ENCODE results near the gene EEIG1.

Gene EEIG1

DNA sequence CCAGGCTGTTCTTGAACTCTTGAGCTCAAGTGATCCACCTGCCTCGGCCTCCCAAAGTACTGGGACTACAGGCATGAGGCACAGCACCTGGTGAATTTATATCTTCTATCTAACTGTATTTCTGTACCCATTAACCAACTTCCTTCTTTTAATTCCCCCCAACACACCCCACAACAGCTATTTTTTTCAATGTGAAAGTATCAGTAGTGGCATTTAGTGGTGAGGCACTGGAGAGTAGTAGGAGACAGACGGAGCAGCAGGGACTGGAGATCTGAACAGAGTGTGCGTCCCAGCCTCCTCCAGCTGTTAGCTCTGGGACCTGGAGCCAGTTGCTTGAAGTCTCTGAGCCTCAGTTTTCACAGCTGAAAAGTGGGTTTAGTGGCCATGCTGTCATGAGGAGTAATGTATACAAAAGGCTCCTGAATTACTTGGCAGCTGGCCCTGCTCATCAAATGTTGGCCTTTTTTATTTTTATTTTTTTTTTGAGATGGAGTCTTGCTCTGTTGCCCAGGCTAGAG lies 11.0 kb upstream of the EEIG1 start:
- Histone ChIP-seq H3K4me1 (ENCODE audit: low read length) (no peaks in the 10 kb centered on the region), H2AFZ (ENCODE audit: low read length) (no peak overlapping the region)

DNA sequence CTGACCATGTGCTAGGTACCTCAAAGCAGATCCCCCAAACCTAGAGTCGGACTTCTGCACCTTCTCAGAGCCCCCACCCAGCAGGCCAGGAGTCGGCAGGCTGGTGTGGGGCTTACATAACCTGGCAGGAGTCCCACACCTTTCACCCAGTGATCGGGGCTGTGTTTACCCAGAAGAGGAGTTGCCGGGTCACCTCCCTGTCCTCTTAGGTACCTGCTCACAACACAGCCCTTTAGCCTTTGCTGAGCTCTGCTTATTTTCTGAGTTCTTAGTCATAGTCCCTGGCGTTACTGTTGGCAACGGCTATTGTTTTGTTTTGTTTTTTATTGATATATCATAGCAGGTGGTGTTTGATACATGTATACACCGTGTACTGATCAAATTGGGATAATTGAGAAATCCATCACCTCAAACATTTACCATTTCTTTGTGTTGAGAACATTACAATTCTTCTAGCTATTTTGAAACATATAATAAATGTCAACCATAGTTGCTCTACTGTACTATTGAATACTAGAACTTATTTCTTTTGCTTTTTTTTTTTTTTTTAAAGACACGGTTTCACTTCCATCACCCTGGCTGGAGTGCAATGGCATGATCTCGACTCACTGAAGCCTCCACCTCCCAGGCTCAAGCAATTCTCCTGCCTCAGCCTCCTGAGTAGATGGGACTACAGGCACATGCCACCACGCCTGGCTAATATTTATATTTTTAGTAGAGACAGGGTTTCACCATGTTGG lies 10.4 kb upstream of the EEIG1 start:
- H3K9me2 ChIP-seq (replicated peaks; ENCODE audit: insufficient read depth, low read length) = no peaks in the 10 kb centered on the region
- TF ChIP-seq EZH2 (optimal IDR thresholded peaks at IDR 0.05; ENCODE audit: low read depth, low read length) (no peak), EZH2phosphoT487 (IDR thresholded peaks at IDR 0.05; ENCODE audit: low read length) (no peak)
- TF ChIP-seq, protein P1, sequence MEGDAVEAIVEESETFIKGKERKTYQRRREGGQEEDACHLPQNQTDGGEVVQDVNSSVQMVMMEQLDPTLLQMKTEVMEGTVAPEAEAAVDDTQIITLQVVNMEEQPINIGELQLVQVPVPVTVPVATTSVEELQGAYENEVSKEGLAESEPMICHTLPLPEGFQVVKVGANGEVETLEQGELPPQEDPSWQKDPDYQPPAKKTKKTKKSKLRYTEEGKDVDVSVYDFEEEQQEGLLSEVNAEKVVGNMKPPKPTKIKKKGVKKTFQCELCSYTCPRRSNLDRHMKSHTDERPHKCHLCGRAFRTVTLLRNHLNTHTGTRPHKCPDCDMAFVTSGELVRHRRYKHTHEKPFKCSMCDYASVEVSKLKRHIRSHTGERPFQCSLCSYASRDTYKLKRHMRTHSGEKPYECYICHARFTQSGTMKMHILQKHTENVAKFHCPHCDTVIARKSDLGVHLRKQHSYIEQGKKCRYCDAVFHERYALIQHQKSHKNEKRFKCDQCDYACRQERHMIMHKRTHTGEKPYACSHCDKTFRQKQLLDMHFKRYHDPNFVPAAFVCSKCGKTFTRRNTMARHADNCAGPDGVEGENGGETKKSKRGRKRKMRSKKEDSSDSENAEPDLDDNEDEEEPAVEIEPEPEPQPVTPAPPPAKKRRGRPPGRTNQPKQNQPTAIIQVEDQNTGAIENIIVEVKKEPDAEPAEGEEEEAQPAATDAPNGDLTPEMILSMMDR (IDR thresholded peaks at IDR 0.05; ENCODE audit: low read length) = no peak
- DNase-seq = no peak
- H3F3A ChIP-seq (ENCODE audit: insufficient read depth, low read length) = no peaks in the 10 kb centered on the region
- H3K9ac ChIP-seq (ENCODE audit: low read length) = no peak overlapping the region
- no peak overlapping the region for H3K4me3 ChIP-seq (ENCODE audit: low read length)
- no peaks in the 10 kb centered on the region for H4K20me1 ChIP-seq (ENCODE audit: insufficient read depth, low read length)
- no peaks in the 10 kb centered on the region for H3K36me3 ChIP-seq (replicated peaks; ENCODE audit: insufficient read depth, low read length)
- no peaks in the 10 kb centered on the region for H3K79me2 ChIP-seq (ENCODE audit: low read length)
- H3K9me3 ChIP-seq (replicated peaks; ENCODE audit: insufficient read depth, low read length) = no peaks in the 10 kb centered on the region
- H2AFZ ChIP-seq (ENCODE audit: low read length) = no peak overlapping the region
- no peak overlapping the region for H3K27ac ChIP-seq (ENCODE audit: low read length)
- H3K4me1 ChIP-seq (ENCODE audit: low read length) = no peaks in the 10 kb centered on the region
- H3K4me2 ChIP-seq (ENCODE audit: low read depth, low read length) = no peak overlapping the region
- H3K27me3 ChIP-seq (replicated peaks; ENCODE audit: insufficient read depth, low read length) = no peaks in the 10 kb centered on the region

More for the DNA sequence above, 11.0 kb upstream of the EEIG1 start:
- Histone ChIP-seq H3K79me2 (ENCODE audit: low read length) (no peaks in the 10 kb centered on the region), H3K27ac (ENCODE audit: low read length) (no peak overlapping the region), H3F3A (ENCODE audit: insufficient read depth, low read length) (no peaks in the 10 kb centered on the region), H3K9me3 (replicated peaks; ENCODE audit: insufficient read depth, low read length) (no peaks in the 10 kb centered on the region), H3K27me3 (replicated peaks; ENCODE audit: insufficient read depth, low read length) (no peaks in the 10 kb centered on the region), H3K4me2 (ENCODE audit: low read depth, low read length) (no peak overlapping the region), H3K9me2 (replicated peaks; ENCODE audit: insufficient read depth, low read length) (no peaks in the 10 kb centered on the region), H3K9ac (ENCODE audit: low read length) (no peak overlapping the region), H3K4me3 (ENCODE audit: low read length) (no peak overlapping the region), H3K36me3 (replicated peaks; ENCODE audit: insufficient read depth, low read length) (no peaks in the 10 kb centered on the region), H4K20me1 (ENCODE audit: insufficient read depth, low read length) (no peaks in the 10 kb centered on the region)
- no peak for TF ChIP-seq EZH2 (optimal IDR thresholded peaks at IDR 0.05; ENCODE audit: low read depth, low read length)
- TF ChIP-seq, protein P1 (IDR thresholded peaks at IDR 0.05; ENCODE audit: low read length) = no peak
- TF ChIP-seq EZH2phosphoT487 (IDR thresholded peaks at IDR 0.05; ENCODE audit: low read length) = no peak
- DNase-seq = no peak

DNA sequence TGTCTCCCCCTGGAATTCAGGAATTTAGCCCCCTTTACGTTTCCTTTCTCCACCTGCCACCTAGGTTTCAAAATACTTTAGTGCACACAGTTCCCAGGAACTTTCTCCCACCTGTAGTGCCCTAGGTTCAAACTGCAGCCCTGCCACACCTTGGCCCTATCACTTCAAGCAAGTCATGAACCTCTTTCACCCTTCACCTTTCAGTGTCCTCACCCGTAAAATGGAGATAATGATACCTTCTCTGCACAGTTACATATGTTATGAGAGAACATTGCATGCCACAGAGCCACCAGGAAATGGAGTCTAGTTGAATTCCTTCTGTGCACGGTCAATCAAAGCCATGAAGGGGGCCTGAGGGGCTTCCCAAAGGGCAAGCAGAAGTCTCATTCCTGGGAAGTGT lies 9.8 kb upstream of the EEIG1 start:
- Histone ChIP-seq H3K27ac (ENCODE audit: low read length) (no peak overlapping the region), H2AFZ (ENCODE audit: low read length) (no peak overlapping the region), H3K4me1 (ENCODE audit: low read length) (no peaks in the 10 kb centered on the region), H3K36me3 (replicated peaks; ENCODE audit: insufficient read depth, low read length) (no peaks in the 10 kb centered on the region), H3K79me2 (ENCODE audit: low read length) (no peaks in the 10 kb centered on the region), H3K9me3 (replicated peaks; ENCODE audit: insufficient read depth, low read length) (no peaks in the 10 kb centered on the region), H3K4me3 (ENCODE audit: low read length) (no peak overlapping the region), H4K20me1 (ENCODE audit: insufficient read depth, low read length) (no peaks in the 10 kb centered on the region), H3K4me2 (ENCODE audit: low read depth, low read length) (no peak overlapping the region), H3K9ac (ENCODE audit: low read length) (no peak overlapping the region), H3K9me2 (replicated peaks; ENCODE audit: insufficient read depth, low read length) (no peaks in the 10 kb centered on the region), H3K27me3 (replicated peaks; ENCODE audit: insufficient read depth, low read length) (no peaks in the 10 kb centered on the region), H3F3A (ENCODE audit: insufficient read depth, low read length) (no peaks in the 10 kb centered on the region)
- TF ChIP-seq EZH2phosphoT487 (IDR thresholded peaks at IDR 0.05; ENCODE audit: low read length) (no peak), EZH2 (optimal IDR thresholded peaks at IDR 0.05; ENCODE audit: low read depth, low read length) (no peak)
- TF ChIP-seq, protein P1 (IDR thresholded peaks at IDR 0.05; ENCODE audit: low read length) = no peak
- no peak for DNase-seq

Measured in MM.1S (cell line).